ENCODE measurements around the gene FIS1. TPM values are rescaled to one million over a fixed set of nuclear protein-coding genes. Genes with fewer than 3 reads are reported as not detected.

FIS1 gene
- total RNA-seq = 196 and 258 TPM in 2 replicates

DNA sequence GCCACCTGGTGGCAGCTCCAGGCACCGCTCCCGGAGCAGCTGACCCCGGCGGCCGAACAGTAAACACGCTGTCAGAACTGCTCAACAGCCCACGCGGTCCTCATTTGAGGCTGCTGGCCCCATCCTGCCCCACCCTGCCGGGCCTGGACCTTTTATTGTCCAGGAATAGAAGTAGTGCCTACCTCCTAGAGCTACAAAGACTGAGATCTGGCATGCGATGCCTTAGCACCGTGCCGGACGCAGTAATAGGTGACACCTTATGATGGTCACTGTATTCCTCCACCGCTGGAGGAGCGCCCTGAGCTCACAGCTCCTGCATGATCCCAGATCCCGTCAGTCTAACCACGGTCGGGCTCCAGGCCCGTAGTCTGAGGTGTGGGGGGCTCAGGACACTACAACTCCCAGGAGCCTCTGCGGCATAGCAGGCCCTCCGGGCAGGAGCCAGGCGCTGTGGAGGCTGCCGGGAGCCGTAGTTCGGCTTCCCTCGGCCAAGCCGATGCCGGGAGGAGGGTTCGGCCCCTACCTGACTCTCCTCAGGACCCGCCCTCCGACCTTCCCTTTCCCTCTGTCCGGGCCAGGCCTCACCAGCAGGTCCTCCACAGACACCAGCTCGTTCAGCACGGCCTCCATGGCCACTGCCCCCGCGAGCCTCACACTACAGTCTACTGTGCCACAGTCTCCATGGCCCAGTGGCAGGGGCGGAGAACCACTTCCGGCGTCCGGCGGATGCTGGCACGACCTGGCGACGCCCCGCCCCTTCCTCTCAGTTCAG, at the start of gene FIS1:
TSS of gene FIS1 (minus strand) at position 707 of the 772 bp plus-strand sequence. CDS start at position 630, 77 bp downstream.

DNA sequence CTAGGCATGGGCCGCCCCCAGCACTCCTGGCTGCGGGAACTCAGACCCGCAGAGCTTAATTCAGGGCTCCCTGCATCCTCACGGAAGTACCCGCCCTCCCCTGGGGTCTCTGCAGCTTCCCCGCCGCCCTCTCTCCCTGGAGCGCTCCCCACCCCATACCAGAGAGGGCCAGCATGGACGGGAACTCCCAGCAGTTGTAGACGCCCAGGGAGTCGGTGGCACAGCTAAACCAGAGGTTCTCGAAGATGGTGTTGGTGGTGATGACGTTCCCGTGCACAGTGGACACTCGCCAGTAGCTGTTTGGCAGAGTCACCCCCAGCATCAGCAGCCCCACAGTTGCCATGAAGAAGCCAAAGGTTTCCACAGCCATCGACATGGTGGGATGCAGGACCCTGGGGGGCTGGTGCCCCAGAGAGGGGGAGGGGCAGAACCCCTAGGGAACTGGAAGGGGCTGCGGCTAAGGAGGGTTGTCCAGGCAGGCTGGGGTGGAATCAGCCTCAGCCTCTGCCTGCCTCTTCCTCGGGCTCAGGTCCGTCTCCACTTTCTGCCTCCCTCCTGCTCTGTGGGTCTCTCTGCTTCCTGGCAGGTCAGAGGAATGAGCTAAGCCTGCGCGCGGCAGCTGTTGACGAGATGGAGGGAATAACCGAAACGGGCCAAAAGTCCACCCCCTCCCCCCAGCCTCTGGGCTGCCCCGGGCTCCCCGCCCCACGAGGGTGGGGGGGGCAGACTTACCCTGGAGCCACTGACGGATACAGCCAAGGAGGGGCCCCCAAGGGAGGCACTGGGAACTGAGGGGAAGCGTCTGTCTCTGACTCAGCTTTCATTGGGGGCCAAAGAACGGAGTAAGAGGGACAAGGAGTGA, 7.4 kb downstream of the FIS1 start, which contains the start of gene CLDN15:
TSS of gene CLDN15 (minus strand) at position 597 of the 862 bp plus-strand sequence. CDS start at position 376, 221 bp downstream.

DNA sequence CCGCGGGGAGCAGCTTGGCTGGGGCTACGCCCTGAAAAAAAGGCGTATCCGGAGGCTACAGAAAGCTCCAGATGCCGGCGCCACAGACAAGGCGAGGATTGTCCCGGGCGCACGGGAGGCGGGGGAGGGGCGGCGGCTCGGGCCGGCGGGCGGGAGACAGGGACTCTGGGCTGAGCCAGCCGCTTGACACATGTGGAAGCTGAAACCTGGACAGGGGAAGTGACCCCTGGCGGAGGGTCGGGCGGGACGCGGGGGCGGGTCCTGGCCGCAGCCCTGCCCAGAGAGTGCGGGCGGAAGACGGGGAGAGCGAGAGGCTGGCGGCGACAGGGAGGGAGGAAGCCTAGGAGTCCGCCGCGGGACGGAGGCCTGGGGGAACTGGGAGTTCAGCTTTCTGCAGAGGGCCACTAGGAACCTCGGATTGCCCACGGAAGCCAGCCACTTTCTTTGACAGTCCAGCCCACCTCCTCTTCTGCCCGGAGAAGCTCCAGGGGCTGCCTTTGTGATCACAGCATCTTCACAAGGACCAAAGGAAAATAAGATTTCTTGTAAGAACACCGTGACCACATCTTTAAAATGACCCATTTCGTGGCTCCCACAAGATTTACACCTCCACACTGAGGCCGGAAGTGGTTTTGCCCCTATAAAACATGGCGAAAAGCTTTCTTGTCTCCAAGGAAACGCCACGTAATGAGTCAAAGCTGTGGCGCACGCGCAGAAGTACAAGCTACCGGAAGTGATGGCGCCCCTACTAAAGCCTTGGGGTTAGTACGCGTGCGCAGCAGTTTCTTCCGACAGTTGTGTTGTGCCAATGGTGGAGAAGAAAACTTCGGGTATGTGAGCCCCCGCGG, 27.3 kb downstream of the FIS1 start, which contains the start of the genes PLOD3 and ZNHIT1:
TSS of gene PLOD3 (minus strand) at position 194 of the 848 bp plus-strand sequence. CDS start 307 bp downstream, outside the sequence.
TSS of gene ZNHIT1 (plus strand) at position 778 of the 848 bp plus-strand sequence. CDS start at position 809, 31 bp downstream.

DNA sequence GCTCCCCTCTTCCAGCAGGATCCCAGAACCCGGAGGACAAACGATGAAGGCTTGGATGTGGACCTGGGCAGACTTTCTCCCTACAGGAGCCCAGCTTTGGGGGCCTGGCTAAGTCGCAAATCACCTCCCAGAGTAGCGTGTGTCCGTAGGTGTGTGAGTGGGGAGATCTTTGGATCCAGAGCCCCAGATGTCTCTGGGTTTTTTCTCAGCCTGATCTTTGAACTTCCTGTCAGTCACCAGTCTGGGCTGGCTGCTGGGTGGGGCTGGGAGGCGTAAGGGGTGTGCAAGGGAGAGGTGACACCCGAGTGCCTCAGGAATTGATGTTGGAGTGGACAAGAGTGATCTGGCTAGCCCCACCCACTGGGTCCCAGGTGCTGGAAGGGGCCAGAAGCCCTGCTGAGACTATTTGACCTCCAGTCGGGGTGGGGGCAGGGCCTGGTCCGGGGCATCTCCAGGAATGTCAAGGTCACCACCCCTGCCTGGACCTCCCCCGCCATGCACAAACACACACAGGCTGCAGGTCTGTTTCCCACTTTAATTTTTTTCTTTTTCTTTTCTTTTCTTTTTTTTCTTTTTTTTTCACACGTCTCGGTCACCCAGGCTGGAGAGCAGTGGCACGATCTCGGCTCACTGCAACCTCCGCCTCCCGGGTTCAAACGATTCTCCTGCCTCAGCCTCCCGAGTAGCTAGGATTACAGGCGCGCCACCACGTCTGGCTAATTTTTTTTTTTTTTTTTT, 43.9 kb downstream of the FIS1 start, which contains the start of gene MOGAT3:
TSS of gene MOGAT3 (minus strand) at position 175 of the 738 bp plus-strand sequence. CDS start 182 bp downstream, outside the sequence.

Other genes with a start within 250 kb of the FIS1 start
- not detected in 2 replicates for gene MUC17, start 225.0 kb downstream of the FIS1 start, total RNA-seq
- 9.2 and 20.6 TPM in 2 replicates for gene TRIM56, start 159.6 kb downstream of the FIS1 start, total RNA-seq
- 85.0 and 3,652 TPM in 2 replicates for gene SERPINE1, start 118.0 kb downstream of the FIS1 start, total RNA-seq
- 115 and 137 TPM in 2 replicates for gene AP1S1, start 90.6 kb downstream of the FIS1 start, total RNA-seq
- gene VGF, start 79.5 kb downstream of the FIS1 start, total RNA-seq = 0.40 and 0.91 TPM in 2 replicates
- not detected in 2 replicates for gene NAT16, start 64.8 kb downstream of the FIS1 start, total RNA-seq
- not detected in 2 replicates for gene MOGAT3, start 44.0 kb downstream of the FIS1 start, total RNA-seq
- 61.8 and 126 TPM in 2 replicates for gene PLOD3, start 27.5 kb downstream of the FIS1 start, total RNA-seq
- 135 and 154 TPM in 2 replicates for gene ZNHIT1, start 26.9 kb downstream of the FIS1 start, total RNA-seq
- gene CLDN15, start 7.3 kb downstream of the FIS1 start, total RNA-seq = 1.3 and 10.6 TPM in 2 replicates
- 19.1 and 24.6 TPM in 2 replicates for gene IFT22, start 76.7 kb upstream of the FIS1 start, total RNA-seq
- 1.4 TPM in 1 of 2 replicates, not detected in the other for gene COL26A1, start 117.8 kb upstream of the FIS1 start, total RNA-seq